ENCODE data around the gene RNU6-1.

Gene RNU6-1

DNA sequence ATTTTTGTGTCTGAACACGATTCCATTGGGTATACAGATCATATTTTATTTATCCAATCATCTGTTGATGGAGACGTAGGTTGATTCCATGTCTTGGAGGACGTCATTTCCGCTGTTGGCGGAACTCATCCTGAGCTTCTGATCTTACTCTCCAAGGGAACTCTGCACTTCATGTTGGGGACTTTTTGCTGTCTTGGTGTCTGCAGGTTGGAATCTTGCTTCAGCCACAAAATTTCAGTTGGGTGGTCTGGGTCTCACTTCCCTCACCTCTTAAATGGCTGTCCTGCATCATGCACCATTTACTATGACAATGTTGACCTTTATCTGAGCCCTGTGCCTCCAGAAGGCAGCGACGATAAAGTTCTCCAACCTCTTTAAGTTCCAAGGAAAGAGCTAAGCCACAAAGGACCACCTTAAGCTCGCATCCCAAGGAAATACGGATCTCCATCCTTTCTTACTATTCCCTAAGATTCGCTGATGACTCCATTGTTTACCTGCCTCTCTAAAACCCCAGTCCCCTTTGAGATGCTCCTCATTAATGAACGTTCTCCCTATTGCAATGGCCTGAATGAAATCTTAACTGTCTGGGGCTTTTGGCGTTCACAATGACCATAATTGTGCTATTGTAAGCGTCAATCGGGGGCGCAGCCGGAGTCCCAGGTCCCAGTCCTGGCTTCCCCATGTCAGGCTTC is 23.1 kb upstream of the RNU6-1 start:
- Histone ChIP-seq H3K36me3 (ENCODE audit: control insufficient read depth in 2 of 2, insufficient read depth in 1 of 2, low read length in 2 of 2) (no peaks in the 10 kb centered on the region), H3K4me3 (ENCODE audit: low read depth, low read length) (no peak overlapping the region), H3K27ac (ENCODE audit: extremely low read depth, low read depth, low read length) (no peak overlapping the region), H3K9me3 (ENCODE audit: control insufficient read depth, insufficient read depth, low read depth, low read length) (no peaks in the 10 kb centered on the region), H3K4me1 (ENCODE audit: control insufficient read depth, insufficient read depth, low read length) (peaks cover 2% of the 10 kb centered on the region; the same call in 1 of the 2 replicates)
- TF ChIP-seq ZBTB49 (tag by site-specific recombination; IDR thresholded peaks at IDR 0.05; ENCODE audit: low read depth), result no peak
- ChIA-PET POLR2A (no interaction called here), CTCF (interaction anchor here (0.6 to 6.2 kb wide), 51 partner anchors 9 to 532 kb away, joined by 3 to 65 read pairs (median 4); partner anchors contain the start of gene PIAS1)

- Histone ChIP-seq H3K4me1 (ENCODE audit: control insufficient read depth, insufficient read depth, low read length) (peaks cover 2% of the 10 kb centered on the region; the same call in 1 of the 2 replicates), H3K27ac (ENCODE audit: extremely low read depth, low read depth, low read length) (no peak overlapping the region), H3K9me3 (ENCODE audit: control insufficient read depth, insufficient read depth, low read depth, low read length) (no peaks in the 10 kb centered on the region), H3K36me3 (ENCODE audit: control insufficient read depth in 2 of 2, insufficient read depth in 1 of 2, low read length in 2 of 2) (no peaks in the 10 kb centered on the region), H3K4me3 (ENCODE audit: low read depth, low read length) (no peak overlapping the region)
- CTCF ChIA-PET, result interaction anchor here (0.5 to 6.2 kb wide), 6 partner anchors 107 to 292 kb away, joined by 4 to 65 read pairs (median 6); no protein-coding TSS in a partner anchor
- POLR2A ChIA-PET, result interaction anchor here (0.7 kb wide), 3 partner anchors 17 to 815 kb away, joined by 3 to 7 read pairs (median 4); no protein-coding TSS in a partner anchor
- TF ChIP-seq ZNF433 (tag by site-specific recombination; IDR thresholded peaks at IDR 0.05; ENCODE audit: low read depth) (no peak), ZNF837 (tag by site-specific recombination; IDR thresholded peaks at IDR 0.05) (no peak), ZSCAN4 (tag by site-specific recombination; IDR thresholded peaks at IDR 0.05) (no peak), ZNF488 (tag by site-specific recombination; IDR thresholded peaks at IDR 0.05) (no peak), ZNF791 (tag by site-specific recombination; IDR thresholded peaks at IDR 0.05) (no peak), ZNF112 (tag by site-specific recombination; IDR thresholded peaks at IDR 0.05) (no peak), ZNF24 (tag by site-specific recombination; IDR thresholded peaks at IDR 0.05) (no peak), ZNF621 (tag by site-specific recombination; IDR thresholded peaks at IDR 0.05) (no peak), GLIS2 (tag by site-specific recombination; IDR thresholded peaks at IDR 0.05) (no peak), ZNF624 (tag by site-specific recombination; IDR thresholded peaks at IDR 0.05) (no peak), ZNF501 (tag by site-specific recombination; IDR thresholded peaks at IDR 0.05) (no peak), ZNF324 (tag by site-specific recombination; IDR thresholded peaks at IDR 0.05) (no peak), SALL2 (tag by site-specific recombination; IDR thresholded peaks at IDR 0.05; ENCODE audit: borderline replicate concordance) (no peak), ZNF747 (tag by site-specific recombination; IDR thresholded peaks at IDR 0.05) (no peak), ZBTB48 (tag by site-specific recombination; IDR thresholded peaks at IDR 0.05) (no peak), HOXC10 (CRISPR knock-in tag; IDR thresholded peaks at IDR 0.05) (no peak)
- TF ChIP-seq, protein P1, sequence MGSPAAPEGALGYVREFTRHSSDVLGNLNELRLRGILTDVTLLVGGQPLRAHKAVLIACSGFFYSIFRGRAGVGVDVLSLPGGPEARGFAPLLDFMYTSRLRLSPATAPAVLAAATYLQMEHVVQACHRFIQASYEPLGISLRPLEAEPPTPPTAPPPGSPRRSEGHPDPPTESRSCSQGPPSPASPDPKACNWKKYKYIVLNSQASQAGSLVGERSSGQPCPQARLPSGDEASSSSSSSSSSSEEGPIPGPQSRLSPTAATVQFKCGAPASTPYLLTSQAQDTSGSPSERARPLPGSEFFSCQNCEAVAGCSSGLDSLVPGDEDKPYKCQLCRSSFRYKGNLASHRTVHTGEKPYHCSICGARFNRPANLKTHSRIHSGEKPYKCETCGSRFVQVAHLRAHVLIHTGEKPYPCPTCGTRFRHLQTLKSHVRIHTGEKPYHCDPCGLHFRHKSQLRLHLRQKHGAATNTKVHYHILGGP (tag by site-specific recombination; IDR thresholded peaks at IDR 0.05), result no peak
- TF ChIP-seq, protein P2, sequence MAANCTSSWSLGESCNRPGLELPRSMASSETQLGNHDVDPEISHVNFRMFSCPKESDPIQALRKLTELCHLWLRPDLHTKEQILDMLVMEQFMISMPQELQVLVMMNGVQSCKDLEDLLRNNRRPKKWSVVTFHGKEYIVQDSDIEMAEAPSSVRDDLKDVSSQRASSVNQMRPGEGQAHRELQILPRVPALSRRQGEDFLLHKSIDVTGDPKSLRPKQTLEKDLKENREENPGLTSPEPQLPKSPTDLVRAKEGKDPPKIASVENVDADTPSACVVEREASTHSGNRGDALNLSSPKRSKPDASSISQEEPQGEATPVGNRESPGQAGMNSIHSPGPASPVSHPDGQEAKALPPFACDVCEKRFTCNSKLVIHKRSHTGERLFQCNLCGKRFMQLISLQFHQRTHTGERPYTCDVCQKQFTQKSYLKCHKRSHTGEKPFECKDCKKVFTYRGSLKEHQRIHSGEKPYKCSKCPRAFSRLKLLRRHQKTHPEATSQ (tag by site-specific recombination; IDR thresholded peaks at IDR 0.05), result no peak
Observed at GRCh38 chr15:67861983-67862382, 22.1 kb upstream of the RNU6-1 start.

All from HEK293 (cell line).